HepG2 (cell line): ENCODE results near the gene TLCD5. TPM values are rescaled to one million over a fixed set of nuclear protein-coding genes. Genes with fewer than 3 reads are reported as not detected.
A peak's percentile ranks its signal among the peaks of the same experiment; 100 is the strongest.

Experiments
- BCL6 ChIP-seq: IDR thresholded peaks from 2 replicates; pipeline ENCODE4 v1.6.1; 2016; ENCODE audit warnings: missing genetic modification reagents, missing compliant biosample characterization
- ELF3 ChIP-seq: IDR thresholded peaks from 2 replicates; pipeline ENCODE4 v1.6.1; 2016; ENCODE audit warnings: missing genetic modification reagents, missing compliant biosample characterization
- GPN1 ChIP-seq: sonication (generic); formaldehyde crosslinking; IDR thresholded peaks from 2 replicates; pipeline ENCODE4 v1.5.1; 2020; ENCODE audit warnings: missing genetic modification reagents, borderline replicate concordance
- PPARG ChIP-seq: conservative IDR thresholded peaks from 2 replicates; pipeline ENCODE4 v1.6.1; 2016; ENCODE audit warnings: missing biosample characterization, missing genetic modification reagents
- RXRA ChIP-seq: sonication (generic); formaldehyde crosslinking; IDR thresholded peaks from 2 replicates; pipeline ENCODE4 v1.5.1; 2020; ENCODE audit warnings: missing genetic modification reagents
- SOX13 ChIP-seq, 3 experiments: fragments of 450-650 bp in 1 of 3; sonication (generic) in 1 of 3; formaldehyde crosslinking in 1 of 3; IDR thresholded peaks in 2 of 3; conservative IDR thresholded peaks in 1 of 3; 2 replicates each; pipeline versions ENCODE4 v1.5.0 to v1.6.1; 2016 to 2020; ENCODE audit warnings: antibody characterized with exemption in 1 of 3, mild to moderate bottlenecking in 1 of 3, missing compliant biosample characterization in 1 of 3, missing genetic modification reagents in 1 of 3, moderate library complexity in 1 of 3
- SOX5 ChIP-seq: IDR thresholded peaks from 2 replicates; pipeline ENCODE4 v1.6.1; 2016; ENCODE audit warnings: borderline replicate concordance
- YY1 ChIP-seq: IDR thresholded peaks from 2 replicates; pipeline ENCODE4 v1.6.1; 2011; ENCODE audit warnings: low read length, low read depth, moderate library complexity, mild to moderate bottlenecking; ENCODE audit not compliant: insufficient read depth, insufficient replicate concordance
- ZKSCAN1 ChIP-seq: fragments of 150-350 bp; IDR thresholded peaks from 2 replicates; pipeline ENCODE4 v1.6.1; 2014; ENCODE audit warnings: low read length
- ZNF3 ChIP-seq: IDR thresholded peaks from 2 replicates; pipeline ENCODE4 v1.7.0; 2017; ENCODE audit warnings: inconsistent platforms
- ZNF724P ChIP-seq: sonication (generic); formaldehyde crosslinking; IDR thresholded peaks from 2 replicates; pipeline ENCODE4 v1.8.0; 2022; ENCODE audit warnings: missing genetic modification reagents, borderline replicate concordance
- polyA plus RNA-seq, 8 experiments: library from polyadenylated mRNA; depleted of rRNA in 3 of 8; stranded (reverse) in 7 of 8; unstranded in 1 of 8; fragments of >200 nt; fragmentation: Illumina TruSeq in 4 of 8; extraction: Trizol in 4 of 8; gene quantifications; 2 replicates each; pipeline versions ENCODE4 v1.2.1 to v1.2.3, GENCODE V29; 2011 to 2016; ENCODE audit warnings: low read depth in 4 of 8, missing spikeins in 1 of 8, mixed read lengths in 1 of 8; ENCODE audit not compliant: insufficient read depth in 1 of 8
- total RNA-seq, 5 experiments: library from RNA; depleted of rRNA; stranded (reverse); fragments of >200 nt; fragmentation: Illumina TruSeq; extraction: Trizol; gene quantifications; 2 replicates each; pipeline ENCODE4 v1.2.3, GENCODE V29; 2016; ENCODE audit warnings: low read depth in 1 of 5
- TF ChIP-seq, protein P1 (sequence below): sonication (generic); formaldehyde crosslinking; IDR thresholded peaks from 2 replicates; pipeline ENCODE4 v1.5.0; 2020; ENCODE audit warnings: missing genetic modification reagents, mild to moderate bottlenecking, borderline replicate concordance
- TF ChIP-seq, protein P2 (sequence below), 2 experiments: sonication (generic) in 1 of 2; formaldehyde crosslinking in 1 of 2; IDR thresholded peaks; 2 replicates each; pipeline versions ENCODE4 v1.4.0 to v1.6.1; 2018 to 2020; ENCODE audit warnings: missing genetic modification reagents in 2 of 2, borderline replicate concordance in 1 of 2, low read depth in 1 of 2, mild to moderate bottlenecking in 1 of 2, missing biosample characterization in 1 of 2
- TF ChIP-seq, protein P3 (sequence below): sonication (generic); formaldehyde crosslinking; IDR thresholded peaks from 2 replicates; pipeline ENCODE4 v1.4.0; 2020; ENCODE audit warnings: mild to moderate bottlenecking, low read depth, missing genetic modification reagents
- TF ChIP-seq, protein P4 (sequence below): sonication (generic); formaldehyde crosslinking; IDR thresholded peaks from 2 replicates; pipeline ENCODE4 v1.4.0; 2020; ENCODE audit warnings: mild to moderate bottlenecking, missing genetic modification reagents
- TF ChIP-seq, protein P5 (sequence below): fragments of 450-650 bp; IDR thresholded peaks from 2 replicates; pipeline ENCODE4 v1.6.1; 2017

TLCD5 gene
- total and polyA plus RNA-seq, 2 of the 13 experiments (the other 11 are each of a cell fraction or from before 2014, with no cell fraction given) = 6.1 to 7.6 TPM

DNA sequence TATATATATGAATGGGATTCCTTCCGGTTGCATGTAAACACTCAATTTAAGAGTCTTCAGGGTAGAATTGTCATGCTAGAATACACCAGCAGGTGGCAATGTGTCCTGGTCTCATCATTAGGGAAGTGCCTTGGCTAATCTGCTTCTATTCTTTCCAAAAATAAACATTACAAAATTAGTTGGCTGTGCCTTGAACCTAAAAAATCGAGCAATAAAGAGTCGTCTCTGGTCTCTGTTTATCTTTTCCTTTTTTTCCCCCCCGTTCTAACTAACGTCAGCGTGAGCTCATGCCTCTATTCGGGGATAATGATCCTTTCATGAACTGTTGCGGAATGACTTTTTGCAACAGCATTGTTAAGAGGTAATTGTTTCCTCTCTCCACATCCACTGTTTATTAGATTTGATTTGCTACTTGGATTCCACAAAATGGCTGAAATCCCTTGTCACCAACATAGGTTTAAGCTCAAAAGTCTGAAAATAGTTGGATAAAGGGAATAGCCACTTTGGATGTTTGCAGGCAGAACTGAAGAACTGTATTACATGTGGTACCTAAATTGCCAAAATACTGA is 9.9 kb downstream of the TLCD5 start (continued):
- TF ChIP-seq, protein P1, sequence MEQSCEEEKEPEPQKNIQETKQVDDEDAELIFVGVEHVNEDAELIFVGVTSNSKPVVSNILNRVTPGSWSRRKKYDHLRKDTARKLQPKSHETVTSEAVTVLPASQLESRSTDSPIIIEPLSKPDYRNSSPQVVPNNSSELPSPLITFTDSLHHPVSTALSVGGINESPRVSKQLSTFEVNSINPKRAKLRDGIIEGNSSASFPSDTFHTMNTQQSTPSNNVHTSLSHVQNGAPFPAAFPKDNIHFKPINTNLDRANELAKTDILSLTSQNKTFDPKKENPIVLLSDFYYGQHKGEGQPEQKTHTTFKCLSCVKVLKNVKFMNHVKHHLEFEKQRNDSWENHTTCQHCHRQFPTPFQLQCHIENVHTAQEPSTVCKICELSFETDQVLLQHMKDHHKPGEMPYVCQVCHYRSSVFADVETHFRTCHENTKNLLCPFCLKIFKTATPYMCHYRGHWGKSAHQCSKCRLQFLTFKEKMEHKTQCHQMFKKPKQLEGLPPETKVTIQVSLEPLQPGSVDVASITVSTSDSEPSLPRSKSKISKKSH = no peak
- peak; percentile 13 for TF ChIP-seq YY1
- TF ChIP-seq ELF3 = peak; percentile 41; the same call in 1 of the 2 replicates
- TF ChIP-seq GPN1 = no peak
- no peak for TF ChIP-seq PPARG (CRISPR knock-in tag)
- TF ChIP-seq BCL6 (CRISPR knock-in tag) = 0 out of 2 replicates have a peak, but pooled peaks have one; percentile 14
- TF ChIP-seq, protein P2, sequence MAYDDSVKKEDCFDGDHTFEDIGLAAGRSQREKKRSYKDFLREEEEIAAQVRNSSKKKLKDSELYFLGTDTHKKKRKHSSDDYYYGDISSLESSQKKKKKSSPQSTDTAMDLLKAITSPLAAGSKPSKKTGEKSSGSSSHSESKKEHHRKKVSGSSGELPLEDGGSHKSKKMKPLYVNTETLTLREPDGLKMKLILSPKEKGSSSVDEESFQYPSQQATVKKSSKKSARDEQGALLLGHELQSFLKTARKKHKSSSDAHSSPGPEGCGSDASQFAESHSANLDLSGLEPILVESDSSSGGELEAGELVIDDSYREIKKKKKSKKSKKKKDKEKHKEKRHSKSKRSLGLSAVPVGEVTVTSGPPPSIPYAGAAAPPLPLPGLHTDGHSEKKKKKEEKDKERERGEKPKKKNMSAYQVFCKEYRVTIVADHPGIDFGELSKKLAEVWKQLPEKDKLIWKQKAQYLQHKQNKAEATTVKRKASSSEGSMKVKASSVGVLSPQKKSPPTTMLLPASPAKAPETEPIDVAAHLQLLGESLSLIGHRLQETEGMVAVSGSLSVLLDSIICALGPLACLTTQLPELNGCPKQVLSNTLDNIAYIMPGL (CRISPR knock-in tag; IDR thresholded peaks at IDR 0.05; ENCODE audit: borderline replicate concordance in 1 of 2, low read depth in 1 of 2) = peak in 1 of 2 experiments; percentile 29; a peak in 1 of 4 replicates
- 0 out of 2 replicates have a peak, but pooled peaks have one; percentile 26 for TF ChIP-seq ZNF3 (CRISPR knock-in tag)
- TF ChIP-seq ZKSCAN1 = no peak
- TF ChIP-seq, protein P3, sequence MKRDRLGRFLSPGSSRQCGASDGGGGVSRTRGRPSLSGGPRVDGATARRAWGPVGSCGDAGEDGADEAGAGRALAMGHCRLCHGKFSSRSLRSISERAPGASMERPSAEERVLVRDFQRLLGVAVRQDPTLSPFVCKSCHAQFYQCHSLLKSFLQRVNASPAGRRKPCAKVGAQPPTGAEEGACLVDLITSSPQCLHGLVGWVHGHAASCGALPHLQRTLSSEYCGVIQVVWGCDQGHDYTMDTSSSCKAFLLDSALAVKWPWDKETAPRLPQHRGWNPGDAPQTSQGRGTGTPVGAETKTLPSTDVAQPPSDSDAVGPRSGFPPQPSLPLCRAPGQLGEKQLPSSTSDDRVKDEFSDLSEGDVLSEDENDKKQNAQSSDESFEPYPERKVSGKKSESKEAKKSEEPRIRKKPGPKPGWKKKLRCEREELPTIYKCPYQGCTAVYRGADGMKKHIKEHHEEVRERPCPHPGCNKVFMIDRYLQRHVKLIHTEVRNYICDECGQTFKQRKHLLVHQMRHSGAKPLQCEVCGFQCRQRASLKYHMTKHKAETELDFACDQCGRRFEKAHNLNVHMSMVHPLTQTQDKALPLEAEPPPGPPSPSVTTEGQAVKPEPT = no peak
- TF ChIP-seq RXRA = no peak
- TF ChIP-seq SOX5 (CRISPR knock-in tag) = peak; percentile 12; the same call in 1 of the 2 replicates
- TF ChIP-seq, protein P4, sequence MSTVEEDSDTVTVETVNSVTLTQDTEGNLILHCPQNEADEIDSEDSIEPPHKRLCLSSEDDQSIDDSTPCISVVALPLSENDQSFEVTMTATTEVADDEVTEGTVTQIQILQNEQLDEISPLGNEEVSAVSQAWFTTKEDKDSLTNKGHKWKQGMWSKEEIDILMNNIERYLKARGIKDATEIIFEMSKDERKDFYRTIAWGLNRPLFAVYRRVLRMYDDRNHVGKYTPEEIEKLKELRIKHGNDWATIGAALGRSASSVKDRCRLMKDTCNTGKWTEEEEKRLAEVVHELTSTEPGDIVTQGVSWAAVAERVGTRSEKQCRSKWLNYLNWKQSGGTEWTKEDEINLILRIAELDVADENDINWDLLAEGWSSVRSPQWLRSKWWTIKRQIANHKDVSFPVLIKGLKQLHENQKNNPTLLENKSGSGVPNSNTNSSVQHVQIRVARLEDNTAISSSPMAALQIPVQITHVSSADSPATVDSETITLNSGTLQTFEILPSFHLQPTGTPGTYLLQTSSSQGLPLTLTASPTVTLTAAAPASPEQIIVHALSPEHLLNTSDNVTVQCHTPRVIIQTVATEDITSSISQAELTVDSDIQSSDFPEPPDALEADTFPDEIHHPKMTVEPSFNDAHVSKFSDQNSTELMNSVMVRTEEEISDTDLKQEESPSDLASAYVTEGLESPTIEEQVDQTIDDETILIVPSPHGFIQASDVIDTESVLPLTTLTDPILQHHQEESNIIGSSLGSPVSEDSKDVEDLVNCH (CRISPR knock-in tag) = no peak
- TF ChIP-seq SOX13 (IDR thresholded peaks at IDR 0.05) = no peak
- peak in 1 of 2 experiments; percentile 54; a peak in 2 of 4 replicates for TF ChIP-seq SOX13 (CRISPR knock-in tag; conservative IDR thresholded peaks at IDR 0.05 in 1 of 2, IDR thresholded peaks at IDR 0.05 in 1 of 2)
- TF ChIP-seq ZNF724P = no peak
- TF ChIP-seq, protein P5, sequence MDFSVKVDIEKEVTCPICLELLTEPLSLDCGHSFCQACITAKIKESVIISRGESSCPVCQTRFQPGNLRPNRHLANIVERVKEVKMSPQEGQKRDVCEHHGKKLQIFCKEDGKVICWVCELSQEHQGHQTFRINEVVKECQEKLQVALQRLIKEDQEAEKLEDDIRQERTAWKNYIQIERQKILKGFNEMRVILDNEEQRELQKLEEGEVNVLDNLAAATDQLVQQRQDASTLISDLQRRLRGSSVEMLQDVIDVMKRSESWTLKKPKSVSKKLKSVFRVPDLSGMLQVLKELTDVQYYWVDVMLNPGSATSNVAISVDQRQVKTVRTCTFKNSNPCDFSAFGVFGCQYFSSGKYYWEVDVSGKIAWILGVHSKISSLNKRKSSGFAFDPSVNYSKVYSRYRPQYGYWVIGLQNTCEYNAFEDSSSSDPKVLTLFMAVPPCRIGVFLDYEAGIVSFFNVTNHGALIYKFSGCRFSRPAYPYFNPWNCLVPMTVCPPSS = no peak
- TF ChIP-seq, all 625 proteins: peak for 16
